ENCODE results near the gene NANOS3. TPM values are rescaled to one million over a fixed set of nuclear protein-coding genes. Genes with fewer than 3 reads are reported as not detected.

Gene NANOS3
- total RNA-seq, 2 experiments from 2014 or later, result not detected

DNA sequence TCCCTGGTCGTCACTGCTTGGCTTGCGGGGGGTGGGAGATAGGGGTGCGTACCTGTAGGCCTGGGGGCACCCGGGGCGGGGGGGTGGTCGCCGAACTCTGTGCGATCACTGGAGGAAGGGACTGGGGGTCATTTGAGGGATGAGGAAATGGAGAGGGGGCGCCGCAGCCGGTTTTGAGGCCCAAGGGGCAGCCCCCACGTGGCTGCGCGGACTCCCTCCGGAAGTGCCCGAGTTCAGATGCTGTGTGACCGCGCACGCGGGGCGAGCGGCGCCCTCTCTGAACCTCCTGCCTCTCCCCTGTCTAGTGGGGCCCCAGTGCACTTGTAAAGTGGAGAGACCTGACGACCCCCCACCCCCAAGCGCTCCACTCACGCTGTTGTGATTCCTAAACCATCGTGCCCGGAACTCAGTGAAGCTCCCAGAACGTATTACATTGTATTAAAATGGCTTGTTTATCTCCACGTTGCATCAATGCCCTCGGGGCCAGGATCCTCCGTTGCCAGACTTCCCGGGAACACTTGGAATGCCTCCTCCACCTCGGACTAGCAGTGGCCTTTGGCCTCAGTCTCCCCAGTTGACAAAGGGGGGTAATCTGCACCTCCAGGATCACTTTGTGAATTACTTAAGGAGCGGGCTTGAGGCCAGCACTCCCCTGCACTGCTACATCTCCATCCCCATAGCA is 3.0 kb upstream of the NANOS3 start:
- Histone ChIP-seq H2AFZ (ENCODE audit: low read length) (no peak overlapping the region), H3K4me1 (ENCODE audit: insufficient read depth, low read length, poor library complexity, severe bottlenecking) (peaks cover 5% of the 10 kb centered on the region), H3K36me3 (ENCODE audit: insufficient read depth, low read length) (no peaks in the 10 kb centered on the region), H3K9me3 (ENCODE audit: low read length) (no peaks in the 10 kb centered on the region), H3K4me3 (ENCODE audit: low read depth, low read length, poor library complexity, severe bottlenecking) (no peak overlapping the region), H3K79me2 (ENCODE audit: insufficient read depth, low read depth, low read length) (no peaks in the 10 kb centered on the region), H3K9me2 (ENCODE audit: insufficient read depth, low read length) (no peaks in the 10 kb centered on the region), H3K27ac (ENCODE audit: low read depth, low read length, poor library complexity, severe bottlenecking) (no peak overlapping the region), H3K4me2 (ENCODE audit: low read length) (no peak overlapping the region), H4K20me1 (ENCODE audit: insufficient read depth, low read length) (no peaks in the 10 kb centered on the region)
- intact Hi-C loops (cut with micrococcal nuclease; ENCODE audit: unreplicated experiment), result no loop called here
- no peak for DNase-seq (ENCODE audit: low spot score)
- POLR2A ChIA-PET, result interaction anchor here (0.6 kb wide), 1 partner anchor 31 kb away, joined by 4 read pairs; no protein-coding TSS in a partner anchor
- BruUV-seq (replicated peaks), result no TSS peak
- TF ChIP-seq EZH2phosphoT487 (IDR thresholded peaks at IDR 0.05; ENCODE audit: borderline replicate concordance, low read depth, low read length) (no peak), CTCF (conservative IDR thresholded peaks at IDR 0.05; ENCODE audit: low read length) (no peak)
- CTCF ChIA-PET (ENCODE audit: unreplicated experiment), result no interaction called here

- Histone ChIP-seq H3K9me3 (ENCODE audit: low read length) (no peaks in the 10 kb centered on the region), H3K36me3 (ENCODE audit: insufficient read depth, low read length) (no peaks in the 10 kb centered on the region), H2AFZ (ENCODE audit: low read length) (no peak overlapping the region), H3K9me2 (ENCODE audit: insufficient read depth, low read length) (no peaks in the 10 kb centered on the region), H3K4me1 (ENCODE audit: insufficient read depth, low read length, poor library complexity, severe bottlenecking) (peaks cover 11% of the 10 kb centered on the region), H3K79me2 (ENCODE audit: insufficient read depth, low read depth, low read length) (no peaks in the 10 kb centered on the region), H3K27ac (ENCODE audit: low read depth, low read length, poor library complexity, severe bottlenecking) (no peak overlapping the region), H3K4me3 (ENCODE audit: low read depth, low read length, poor library complexity, severe bottlenecking) (no peak overlapping the region), H3K4me2 (ENCODE audit: low read length) (no peak overlapping the region), H4K20me1 (ENCODE audit: insufficient read depth, low read length) (no peaks in the 10 kb centered on the region)
- intact Hi-C loops (cut with micrococcal nuclease; ENCODE audit: unreplicated experiment), result no loop called here
- DNase-seq (ENCODE audit: low spot score), result no peak
- no TSS peak for BruUV-seq (replicated peaks)
- ChIA-PET CTCF (ENCODE audit: unreplicated experiment) (no interaction called here), POLR2A (no interaction called here)
- TF ChIP-seq EZH2phosphoT487 (IDR thresholded peaks at IDR 0.05; ENCODE audit: borderline replicate concordance, low read depth, low read length), result no peak
- no peak for TF ChIP-seq CTCF (conservative IDR thresholded peaks at IDR 0.05; ENCODE audit: low read length)
These were observed 1.1 kb upstream of the NANOS3 start for GRCh38 chr19:13875824-13876223.

DNA sequence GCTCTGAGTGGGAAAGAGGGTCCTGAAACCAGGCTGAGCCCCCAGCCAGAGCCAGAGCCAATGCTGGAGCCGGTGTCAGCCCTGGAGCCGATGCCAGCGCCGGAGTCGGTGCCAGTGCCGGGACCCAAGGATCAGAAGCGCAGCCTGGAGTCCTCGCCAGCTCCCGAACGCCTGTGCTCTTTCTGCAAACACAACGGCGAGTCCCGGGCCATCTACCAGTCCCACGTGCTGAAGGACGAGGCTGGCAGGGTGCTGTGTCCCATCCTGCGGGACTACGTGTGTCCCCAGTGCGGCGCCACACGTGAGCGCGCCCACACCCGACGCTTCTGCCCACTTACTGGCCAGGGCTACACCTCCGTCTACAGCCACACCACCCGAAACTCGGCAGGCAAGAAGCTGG is 369 bp downstream of the NANOS3 start:
- CTCF ChIA-PET (ENCODE audit: unreplicated experiment), result no interaction called here
- DNase-seq (ENCODE audit: low spot score), result no peak

More for the DNA sequence above, 369 bp downstream of the NANOS3 start:
- no peak overlapping the region for H3K4me2 ChIP-seq (ENCODE audit: low read length)
- TF ChIP-seq CTCF (conservative IDR thresholded peaks at IDR 0.05; ENCODE audit: low read length) (no peak), EZH2phosphoT487 (IDR thresholded peaks at IDR 0.05; ENCODE audit: borderline replicate concordance, low read depth, low read length) (no peak)
- H3K4me3 ChIP-seq (ENCODE audit: low read depth, low read length, poor library complexity, severe bottlenecking), result no peak overlapping the region
- H3K4me1 ChIP-seq (ENCODE audit: insufficient read depth, low read length, poor library complexity, severe bottlenecking), result peaks cover 26% of the 10 kb centered on the region
- H3K9me2 ChIP-seq (ENCODE audit: insufficient read depth, low read length), result no peaks in the 10 kb centered on the region
- intact Hi-C loops (cut with micrococcal nuclease; ENCODE audit: unreplicated experiment), result no loop called here
- H3K27ac ChIP-seq (ENCODE audit: low read depth, low read length, poor library complexity, severe bottlenecking), result no peak overlapping the region
- POLR2A ChIA-PET, result no interaction called here
- H3K36me3 ChIP-seq (ENCODE audit: insufficient read depth, low read length), result no peaks in the 10 kb centered on the region
- no peak overlapping the region for H2AFZ ChIP-seq (ENCODE audit: low read length)
- no peaks in the 10 kb centered on the region for H4K20me1 ChIP-seq (ENCODE audit: insufficient read depth, low read length)
- no peaks in the 10 kb centered on the region for H3K79me2 ChIP-seq (ENCODE audit: insufficient read depth, low read depth, low read length)
- no peaks in the 10 kb centered on the region for H3K9me3 ChIP-seq (ENCODE audit: low read length)
- BruUV-seq (replicated peaks), result no TSS peak
